CD4-positive, alpha-beta T cell treated with Interleukin-4 for 1 hour (primary cell): Measurements from ENCODE around the gene EPM2AIP1.
"Not testable (repeated sequence)": the region's sequence is repeated elsewhere in the genome, so short reads cannot be mapped to it uniquely, and the experiment has no call there.

Source experiments
- DNase-seq, 2 donors: peaks; one replicate each; pipeline ENCODE4 v3.0.0-alpha.2; 2020 to 2022

The EPM2AIP1 gene

GRCh38 chr3:36991923-36992805 is 767 bp downstream of the EPM2AIP1 start:
- peak in 1 of 2 donors; percentile 19 for DNase-seq

DNA sequence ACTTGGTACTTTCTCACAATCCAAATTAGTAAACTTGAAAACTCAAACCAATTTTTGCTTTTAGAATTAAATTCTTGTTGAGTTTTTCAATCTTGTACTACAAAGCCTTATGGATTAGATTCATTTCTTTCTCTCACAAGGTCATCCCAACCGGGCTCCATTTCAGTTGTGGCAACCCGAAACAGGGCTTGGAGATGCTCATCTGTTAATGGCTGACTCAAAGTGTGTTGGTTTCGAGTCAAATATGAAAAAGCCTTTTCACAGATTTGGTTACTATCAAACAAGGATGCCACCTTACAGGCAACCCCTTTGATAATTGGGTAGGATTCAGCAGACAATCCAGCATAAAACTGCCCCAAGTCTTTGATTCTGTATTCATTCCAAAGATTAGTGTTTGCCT is 1.8 kb downstream of the EPM2AIP1 start:
- DNase-seq = no peak

DNA sequence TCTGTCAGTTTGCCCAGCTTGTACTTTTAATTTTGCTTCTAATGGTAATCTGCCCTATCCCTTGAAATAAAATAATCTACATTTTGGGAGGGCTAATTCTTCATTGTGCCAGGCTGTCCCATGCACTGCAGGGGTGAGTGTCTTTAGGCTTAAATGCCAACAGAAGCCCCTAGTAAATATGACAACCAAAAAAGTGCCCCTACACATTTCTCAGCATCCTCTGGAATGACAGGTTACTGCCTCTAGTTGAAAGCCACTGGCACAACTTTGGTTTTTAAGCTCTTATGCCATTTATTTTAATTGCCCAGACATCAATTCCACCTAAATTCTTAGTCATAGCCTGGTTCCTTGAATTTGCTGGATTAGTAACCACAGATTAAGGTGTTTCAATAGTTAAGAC is 3.4 kb downstream of the EPM2AIP1 start:
- no peak for DNase-seq

DNA sequence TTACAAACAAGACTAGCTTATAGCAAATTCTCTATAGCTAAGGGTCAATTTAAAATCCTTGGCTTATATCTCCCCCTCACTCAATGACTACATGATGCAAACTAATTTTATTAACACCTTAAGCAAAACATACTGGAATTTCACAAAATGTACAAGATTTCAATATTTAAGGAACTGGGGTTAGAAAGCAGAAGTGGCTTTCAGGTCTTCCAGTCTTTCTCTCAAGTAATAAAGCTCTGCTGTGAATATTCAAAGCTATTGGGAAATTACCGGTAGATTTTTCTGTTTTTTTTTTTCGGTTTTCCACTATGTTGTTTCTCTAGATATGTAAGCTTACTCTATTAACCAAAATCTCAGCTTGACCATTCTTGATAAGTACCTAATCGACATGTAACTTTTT is 3.9 kb downstream of the EPM2AIP1 start:
- no peak for DNase-seq

DNA sequence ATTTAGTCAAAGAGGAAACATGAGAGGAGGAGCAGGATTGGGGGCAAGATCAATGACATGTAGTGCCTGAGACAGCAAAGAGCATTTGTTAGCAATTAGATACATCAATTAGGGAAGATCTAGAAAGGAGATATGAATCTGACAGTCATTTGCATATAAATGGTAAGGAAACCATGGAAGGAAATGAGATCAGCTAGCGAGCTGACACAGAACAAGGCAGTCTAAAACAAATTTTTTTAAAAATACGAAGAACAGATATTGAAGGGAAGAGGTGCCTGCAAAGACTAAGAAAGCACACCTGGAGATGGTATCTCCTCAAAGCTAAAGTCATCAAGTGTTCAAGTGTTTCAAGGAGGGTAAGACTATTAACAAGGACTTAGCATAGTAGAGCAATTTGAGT is 4.6 kb downstream of the EPM2AIP1 start:
- DNase-seq = peak in 1 of 2 donors; percentile 68

DNA sequence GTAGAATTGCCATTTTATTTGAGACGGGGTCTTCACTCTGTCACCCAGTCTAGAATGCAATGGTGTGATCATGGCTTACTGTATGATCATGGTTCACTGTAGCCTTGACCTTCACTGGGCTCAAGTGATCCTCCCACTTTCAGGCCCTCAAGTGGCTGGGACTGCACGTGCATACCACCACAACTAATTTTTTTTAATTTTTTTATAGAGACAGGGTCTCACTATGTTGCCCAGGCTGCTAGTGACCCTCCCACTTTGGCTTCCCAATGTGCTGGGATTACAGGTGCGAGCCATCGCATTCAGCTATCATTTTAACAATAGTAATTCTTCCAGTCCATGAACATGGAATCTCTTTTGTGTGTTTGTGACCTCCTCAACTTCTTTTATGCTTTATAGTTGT is 11.9 kb downstream of the EPM2AIP1 start:
- no peak for DNase-seq

GRCh38 chr3:36973139-36973538 is 19.8 kb downstream of the EPM2AIP1 start:
- no peak for DNase-seq

- DNase-seq = no peak
These were observed 20.8 kb downstream of the EPM2AIP1 start for GRCh38 chr3:36972163-36972562.

GRCh38 chr3:36969540-36970432 is 23.1 kb downstream of the EPM2AIP1 start:
- DNase-seq = peak; percentile 71 to 83

- no peak for DNase-seq
These were observed 23.8 kb downstream of the EPM2AIP1 start for GRCh38 chr3:36969085-36969484.

GRCh38 chr3:36965440-36965839 is 27.5 kb downstream of the EPM2AIP1 start:
- DNase-seq = no peak

DNA sequence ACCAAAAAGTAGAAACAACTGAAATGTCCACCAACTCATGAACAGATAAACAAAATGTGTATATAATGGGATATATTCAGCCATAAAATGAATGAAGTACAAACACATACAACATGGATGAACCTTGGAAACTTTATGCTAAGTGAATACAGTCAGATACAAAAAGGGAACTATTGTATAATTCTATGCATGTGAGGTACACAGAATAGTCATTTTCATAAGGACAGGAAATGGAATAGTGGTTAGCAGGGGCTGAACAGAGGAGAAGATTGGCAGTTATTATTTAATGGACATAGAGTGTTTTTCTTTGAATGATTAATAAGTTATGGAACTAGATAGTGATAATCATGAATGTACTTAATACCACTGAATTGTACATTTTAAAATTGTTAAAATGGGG is 28.1 kb downstream of the EPM2AIP1 start:
- DNase-seq = no peak

- no peak for DNase-seq
These were observed 28.6 kb downstream of the EPM2AIP1 start for GRCh38 chr3:36964331-36964730.

GRCh38 chr3:36963008-36963407 is 29.9 kb downstream of the EPM2AIP1 start:
- not testable (repeated sequence) for DNase-seq

DNA sequence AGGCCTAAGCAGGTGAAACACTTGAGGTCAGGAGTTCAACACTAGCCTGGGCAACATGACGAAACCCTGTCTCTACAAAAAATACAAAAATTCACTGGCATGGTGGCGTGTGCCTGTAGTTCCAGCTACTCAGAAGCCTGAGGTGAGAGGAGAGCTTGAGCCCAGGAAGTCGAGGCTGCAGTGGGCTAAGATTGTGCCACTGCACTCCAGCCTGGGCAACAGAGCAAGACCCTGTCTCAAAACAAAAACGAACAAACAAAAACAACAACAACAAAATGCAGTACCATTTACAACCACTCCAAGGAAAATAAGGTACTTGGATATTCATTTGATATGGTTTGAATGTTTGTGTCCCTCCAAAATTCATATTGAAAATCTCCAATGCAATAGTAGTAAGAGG is 32.4 kb downstream of the EPM2AIP1 start:
- DNase-seq = no peak

- no peak for DNase-seq
These were observed 33.1 kb downstream of the EPM2AIP1 start for GRCh38 chr3:36959821-36960220.

DNA sequence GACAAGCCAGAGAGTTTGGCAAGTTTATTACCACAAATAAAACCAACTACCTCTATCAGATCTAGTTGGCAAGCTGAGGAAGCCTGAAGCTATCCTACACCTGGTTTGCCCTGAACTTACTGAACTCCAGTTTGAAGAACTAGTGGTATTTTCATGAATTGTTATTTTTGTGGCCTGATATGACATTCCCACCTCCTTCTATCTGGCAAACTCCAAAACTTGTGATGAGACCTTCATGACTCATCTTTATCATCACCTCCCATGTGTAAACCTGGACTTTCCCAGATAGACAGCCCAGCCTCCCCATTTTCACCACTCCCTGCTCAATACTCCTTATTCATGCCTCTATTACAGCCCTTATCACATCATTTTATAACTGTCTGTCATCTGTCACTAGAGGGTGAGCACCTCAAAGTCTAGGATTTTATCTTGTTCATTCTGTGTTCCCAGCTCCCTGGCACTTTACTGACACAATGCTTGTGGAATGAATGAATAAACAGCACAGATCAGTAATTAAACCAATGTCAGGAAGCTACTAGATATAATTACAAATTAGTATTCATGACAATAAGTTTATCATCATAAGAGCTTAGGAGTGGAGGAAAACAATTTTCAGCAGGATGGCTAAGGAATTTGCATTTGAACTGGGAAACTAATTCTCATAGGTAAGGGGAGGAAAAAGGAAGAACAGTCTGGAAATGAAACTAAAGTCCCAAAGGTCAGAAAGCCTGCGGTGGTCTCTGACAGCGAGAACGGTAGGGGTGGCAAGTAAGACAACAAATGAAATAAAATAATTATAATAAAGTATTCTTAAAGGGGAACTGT is 34.9 kb downstream of the EPM2AIP1 start:
- peak in 1 of 2 donors; percentile 16 for DNase-seq

- DNase-seq = no peak
These were observed 35.9 kb downstream of the EPM2AIP1 start for GRCh38 chr3:36957063-36957462.

GRCh38 chr3:36956155-36956554 is 36.8 kb downstream of the EPM2AIP1 start:
- no peak for DNase-seq

GRCh38 chr3:36954452-36955134 is 38.3 kb downstream of the EPM2AIP1 start:
- no peak for DNase-seq

DNA sequence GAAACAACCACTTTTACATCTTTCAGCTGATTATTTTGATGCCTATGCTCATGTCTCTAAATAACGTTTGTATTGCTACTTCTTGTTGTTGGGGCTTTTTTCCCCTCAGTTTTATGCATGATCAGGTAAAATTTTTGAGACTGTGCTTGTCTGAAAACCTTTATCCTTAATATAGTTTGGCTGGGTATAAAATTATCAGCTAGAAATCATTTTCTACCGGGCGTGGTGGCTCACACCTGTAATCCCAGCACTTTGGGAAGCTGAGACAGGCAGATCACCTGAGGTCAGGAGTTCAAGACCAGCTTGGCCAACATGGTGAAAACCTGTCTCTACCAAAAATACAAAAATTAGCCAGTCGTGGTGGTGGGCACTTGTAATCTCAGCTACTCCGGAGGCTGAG is 45.1 kb downstream of the EPM2AIP1 start:
- not testable (repeated sequence) for DNase-seq

GRCh38 chr3:36945333-36945980 is 47.5 kb downstream of the EPM2AIP1 start:
- DNase-seq = no peak
